ENCODE results near the gene DAO. TPM values are rescaled to one million over a fixed set of nuclear protein-coding genes. Genes with fewer than 3 reads are reported as not detected.

Gene DAO
- not detected for total RNA-seq

- Histone ChIP-seq H3K9me3 (no peaks in the 10 kb centered on the region), H3K4me3 (no peak within 1 kb of the TSS), H3K27me3 (no peaks in the 10 kb centered on the region), H3K27ac (no peak within 1 kb of the TSS), H3K36me3 (no peaks in the 10 kb centered on the region), H3K4me1 (no peaks in the 10 kb centered on the region)
- intact Hi-C loops (cut with DNase I; ENCODE audit: low total_unique reads) = no loop called here
- TF ChIP-seq CTCF (IDR thresholded peaks at IDR 0.05) (no peak), POLR2A (IDR thresholded peaks at IDR 0.05) (no peak), POLR2AphosphoS5 (IDR thresholded peaks at IDR 0.05) (no peak)
- no peak for DNase-seq (ENCODE audit: low spot score in 2 of 2)
These were observed at the start of gene DAO for GRCh38 chr12:108879615-108880254. Gene DAO (plus strand): TSS chr12:108880092. CDS start chr12:108885007, 4,915 bp downstream.

- peak overlapping the region in 1 of 2 donors; percentile 22 for H3K27ac ChIP-seq
These were observed 48.4 kb upstream of the DAO start for GRCh38 chr12:108831309-108831991.

GRCh38 chr12:108832208-108832607, 47.7 kb upstream of the DAO start:
- Histone ChIP-seq H3K27me3 (no peaks in the 10 kb centered on the region), H3K4me1 (peaks cover 12 to 14% of the 10 kb centered on the region in 2 donors), H3K4me3 (no peak overlapping the region), H3K27ac (peak overlapping the region; percentile 46 to 73), H3K9me3 (no peaks in the 10 kb centered on the region), H3K36me3 (no peaks in the 10 kb centered on the region)
- DNase-seq (ENCODE audit: low spot score in 2 of 2) = no peak
- no peak for TF ChIP-seq CTCF (IDR thresholded peaks at IDR 0.05)
- no peak for TF ChIP-seq POLR2A (IDR thresholded peaks at IDR 0.05)
- TF ChIP-seq POLR2AphosphoS5 (IDR thresholded peaks at IDR 0.05) = no peak
- intact Hi-C loops (cut with DNase I; ENCODE audit: low total_unique reads) = no loop called here

More at GRCh38 chr12:108831309-108831991, 48.4 kb upstream of the DAO start:
- no peaks in the 10 kb centered on the region for H3K9me3 ChIP-seq
- intact Hi-C loops (cut with DNase I; ENCODE audit: low total_unique reads) = no loop called here
- no peak overlapping the region for H3K4me3 ChIP-seq
- no peak for DNase-seq (ENCODE audit: low spot score in 2 of 2)
- peaks cover 11 to 14% of the 10 kb centered on the region in 2 donors for H3K4me1 ChIP-seq
- no peaks in the 10 kb centered on the region for H3K36me3 ChIP-seq
- TF ChIP-seq CTCF (IDR thresholded peaks at IDR 0.05) = no peak
- H3K27me3 ChIP-seq = no peaks in the 10 kb centered on the region

DNA sequence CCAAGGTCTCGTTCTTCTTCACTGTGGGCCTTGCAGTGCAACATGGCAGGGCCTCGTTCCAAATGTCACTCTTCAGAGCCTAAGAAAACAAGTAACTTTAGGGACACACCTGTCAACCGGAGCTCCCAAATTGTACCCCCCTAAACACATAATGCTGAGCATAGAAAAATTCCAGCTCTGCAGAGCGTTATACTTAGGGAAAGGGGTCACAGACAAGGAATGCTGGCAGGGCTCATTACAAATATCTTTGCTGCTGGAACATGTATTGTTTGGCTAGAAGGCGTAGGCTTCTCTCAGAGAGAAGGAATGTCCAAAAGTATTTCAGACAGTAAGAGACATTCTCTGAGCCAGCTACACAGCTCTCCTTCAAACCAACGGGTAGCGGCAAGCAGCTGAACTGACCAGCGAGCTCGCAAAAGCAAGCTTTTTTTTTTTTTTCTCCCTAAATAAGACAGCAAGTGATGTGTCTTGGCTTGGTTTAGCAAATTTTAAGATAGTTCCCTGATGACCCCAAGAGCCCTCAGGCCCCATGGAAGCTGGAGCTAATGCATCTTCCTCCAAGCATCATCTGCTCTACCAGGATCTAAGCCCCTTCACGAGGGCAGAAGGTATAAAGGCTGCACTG, 47.0 kb upstream of the DAO start:
- peaks cover 12 to 18% of the 10 kb centered on the region in 2 donors for H3K4me1 ChIP-seq
- no peak for TF ChIP-seq POLR2A (IDR thresholded peaks at IDR 0.05)
- no peak for TF ChIP-seq CTCF (IDR thresholded peaks at IDR 0.05)
- TF ChIP-seq POLR2AphosphoS5 (IDR thresholded peaks at IDR 0.05) = no peak
- intact Hi-C loops (cut with DNase I; ENCODE audit: low total_unique reads) = no loop called here
- H3K4me3 ChIP-seq = no peak overlapping the region
- peak overlapping the region; percentile 71 to 73 for H3K27ac ChIP-seq
- no peaks in the 10 kb centered on the region for H3K36me3 ChIP-seq
- H3K9me3 ChIP-seq = no peaks in the 10 kb centered on the region
- no peaks in the 10 kb centered on the region for H3K27me3 ChIP-seq
- peak in 1 of 2 donors; percentile 50 for DNase-seq (ENCODE audit: low spot score in 2 of 2)

- peaks cover 15 to 18% of the 10 kb centered on the region in 2 donors for H3K4me1 ChIP-seq
- no peaks in the 10 kb centered on the region for H3K9me3 ChIP-seq
- peak in 1 of 2 donors; percentile 56 for DNase-seq (ENCODE audit: low spot score in 2 of 2)
- H3K27me3 ChIP-seq = no peaks in the 10 kb centered on the region
- no peaks in the 10 kb centered on the region for H3K36me3 ChIP-seq
- peak overlapping the region in 1 of 3 donors; percentile 9 for H3K4me3 ChIP-seq
- intact Hi-C loops (cut with DNase I; ENCODE audit: low total_unique reads) = no loop called here
- TF ChIP-seq CTCF (IDR thresholded peaks at IDR 0.05) (no peak), POLR2A (IDR thresholded peaks at IDR 0.05) (no peak), POLR2AphosphoS5 (IDR thresholded peaks at IDR 0.05) (no peak)
- peak overlapping the region; percentile 71 to 73 for H3K27ac ChIP-seq
These were observed 46.5 kb upstream of the DAO start for GRCh38 chr12:108833355-108833733.

Data from breast epithelium (tissue), 4 donors.